Transverse colon (tissue), 4 donors: ENCODE measurements around the gene DTYMK. TPM values are rescaled to one million over a fixed set of nuclear protein-coding genes. Genes with fewer than 3 reads are reported as not detected.

Source experiments
- DNase-seq: peaks from one replicate; pipeline ENCODE4 v3.0.0-alpha.2; 2019
- H3K27ac ChIP-seq, 4 donors: fragments of 200-600 bp; sonication (generic); 2 replicates each; pipeline ENCODE4 v1.5.1; 2016 to 2018; ENCODE audit warnings: inconsistent platforms in 4 of 4
- H3K27me3 ChIP-seq: fragments of 200-600 bp; sonication (generic); 2 replicates; pipeline ENCODE4 v1.5.1; 2017; ENCODE audit warnings: inconsistent platforms
- H3K36me3 ChIP-seq, 4 donors: fragments of 200-600 bp; sonication (generic); 2 replicates each; pipeline ENCODE4 v1.5.1; 2017 to 2019; ENCODE audit warnings: inconsistent platforms in 4 of 4
- H3K4me1 ChIP-seq, 4 donors: fragments of 200-600 bp; sonication (generic); 2 replicates each; pipeline ENCODE4 v1.5.1; 2017 to 2020; ENCODE audit warnings: inconsistent platforms in 4 of 4
- H3K4me3 ChIP-seq, 4 donors: fragments of 200-600 bp; sonication (generic); 1 replicate in 1 of 4; 2 replicates in 3 of 4; pipeline versions ENCODE4 v1.5.1 to v1.6.1; 2017 to 2019; ENCODE audit warnings: inconsistent platforms in 4 of 4
- H3K9me3 ChIP-seq, 2 donors: fragments of 200-600 bp; sonication (generic); 2 replicates each; pipeline ENCODE4 v1.5.1; 2017 to 2019; ENCODE audit warnings: inconsistent platforms in 2 of 2
- CTCF ChIP-seq, 5 experiments: fragments of 200-600 bp in 3 of 5; fragments of 450-650 bp in 2 of 5; sonication (generic) in 3 of 5; IDR thresholded peaks; 1 replicate in 2 of 5; 2 replicates in 3 of 5; pipeline ENCODE4 v1.5.1; 2016 to 2017; ENCODE audit warnings: antibody characterized with exemption in 5 of 5, inconsistent platforms in 3 of 5, mild to moderate bottlenecking in 2 of 5, moderate library complexity in 1 of 5
- EP300 ChIP-seq: sonication (generic); formaldehyde crosslinking; IDR thresholded peaks from one replicate; pipeline ENCODE4 v1.6.1; 2017; ENCODE audit warnings: antibody characterized with exemption, low read depth
- POLR2A ChIP-seq: fragments of 450-650 bp; IDR thresholded peaks from one replicate; pipeline ENCODE4 v1.6.1; 2016; ENCODE audit warnings: antibody characterized with exemption, mild to moderate bottlenecking, moderate library complexity
- POLR2AphosphoS5 ChIP-seq, 3 donors: sonication (generic); formaldehyde crosslinking; IDR thresholded peaks; one replicate each; pipeline ENCODE4 v1.6.1; 2016; ENCODE audit warnings: antibody characterized with exemption in 3 of 3
- WGBS, 2 donors: methylation state at CpG; one replicate each; pipeline ENCODE4 v1.1.5; 2018; ENCODE audit warnings: low coverage in 1 of 2; 5-methylcytosine and 5-hydroxymethylcytosine counted together
- in situ Hi-C, 4 donors: fragments of 200-750 bp; cut with MboI; loops; one replicate each; pipeline versions ENCODE4 v1.15.0 to v1.15.1; 2017; ENCODE audit warnings: low sequenced_read_pairs in 3 of 4, low pct_ligation_motif_present in 1 of 4, low pct_unique_long_range_greater_than_20kb in 1 of 4
- intact Hi-C: fragments of 100-400 bp; cut with DNase I; formaldehyde crosslinking; loops from one replicate; pipeline ENCODE4 v1.15.1; 2023; ENCODE audit warnings: low total_unique reads
- total RNA-seq, 4 donors: library from RNA; depleted of rRNA; stranded (reverse); fragments of >200 nt; gene quantifications; one replicate each; pipeline ENCODE4 v1.1.0, GENCODE V29; 2016

The DTYMK gene
- total RNA-seq, 4 donors from 2014 or later = 3.4 to 27.9 (median 11.4) TPM

GRCh38 chr2:241652722-241653121 is 33.9 kb downstream of the DTYMK start:
- 99% methylated on average over 9 of the region's 9 CpGs; no CpG with 5 or more reads in 1 of the 2 donors for whole genome bisulfite sequencing, 2 donors
- peaks cover 0 to 26% (median 8%) of the 10 kb centered on the region in 4 donors for H3K36me3 ChIP-seq

GRCh38 chr2:241652142-241652541 is 34.5 kb downstream of the DTYMK start:
- in situ Hi-C loops = no loop called here
- no peak for TF ChIP-seq POLR2A

More at GRCh38 chr2:241652722-241653121, 33.9 kb downstream of the DTYMK start:
- H3K9me3 ChIP-seq = no peaks in the 10 kb centered on the region
- no peak for DNase-seq
- intact Hi-C loops (no loop called here), in situ Hi-C loops (no loop called here)
- no peak overlapping the region for H3K4me3 ChIP-seq
- H3K27ac ChIP-seq = no peak overlapping the region
- peaks cover 0 to 13% (median 5%) of the 10 kb centered on the region in 4 donors for H3K4me1 ChIP-seq
- no peaks in the 10 kb centered on the region for H3K27me3 ChIP-seq
- TF ChIP-seq CTCF (IDR thresholded peaks at IDR 0.05) = no peak
- no peak for TF ChIP-seq POLR2A
- TF ChIP-seq EP300 = no peak
- no peak for TF ChIP-seq POLR2AphosphoS5 (IDR thresholded peaks at IDR 0.05)

DNA sequence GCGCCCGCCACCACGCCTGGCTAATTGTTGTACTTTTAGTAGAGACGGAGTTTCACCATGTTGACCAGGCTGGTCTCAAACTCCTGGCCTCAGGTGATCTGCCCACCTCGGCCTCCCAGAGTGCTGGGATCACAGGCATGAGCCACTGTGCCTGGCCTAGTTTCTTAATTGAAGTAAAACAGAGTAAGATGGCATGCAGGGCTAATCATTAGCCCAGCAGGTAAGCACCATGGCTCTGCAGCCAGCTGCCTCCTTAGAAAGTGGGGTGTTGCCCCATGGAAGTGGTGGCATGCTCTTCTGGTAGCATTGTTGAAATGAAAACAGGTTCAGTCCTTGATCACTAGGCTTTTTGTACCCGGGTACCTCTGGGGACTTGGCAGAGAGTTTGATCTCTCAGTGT is 36.7 kb downstream of the DTYMK start:
- H3K4me3 ChIP-seq = no peak overlapping the region
- peaks cover 0 to 35% (median 14%) of the 10 kb centered on the region in 4 donors for H3K4me1 ChIP-seq
- TF ChIP-seq CTCF (IDR thresholded peaks at IDR 0.05) = no peak
- no peak for TF ChIP-seq POLR2AphosphoS5 (IDR thresholded peaks at IDR 0.05)
- TF ChIP-seq EP300 = no peak
- no peak for TF ChIP-seq POLR2A
- H3K27me3 ChIP-seq = no peaks in the 10 kb centered on the region
- WGBS, 2 donors = 80 to 96% methylated on average over 3 to 6 of the region's 6 CpGs
- intact Hi-C loops (no loop called here), in situ Hi-C loops (no loop called here)
- peaks cover 0 to 18% (median 6%) of the 10 kb centered on the region in 4 donors for H3K36me3 ChIP-seq
- H3K27ac ChIP-seq = no peak overlapping the region
- no peaks in the 10 kb centered on the region for H3K9me3 ChIP-seq
- no peak for DNase-seq

More at GRCh38 chr2:241652142-241652541, 34.5 kb downstream of the DTYMK start:
- WGBS, 2 donors = 80 to 100% methylated on average over 1 to 9 of the region's 9 CpGs
- intact Hi-C loops = no loop called here
- no peak overlapping the region for H3K27ac ChIP-seq
- no peaks in the 10 kb centered on the region for H3K27me3 ChIP-seq
- H3K36me3 ChIP-seq = peaks cover 0 to 26% (median 8%) of the 10 kb centered on the region in 4 donors
- no peak overlapping the region for H3K4me3 ChIP-seq
- peaks cover 0 to 14% (median 6%) of the 10 kb centered on the region in 4 donors for H3K4me1 ChIP-seq
- no peaks in the 10 kb centered on the region for H3K9me3 ChIP-seq
- DNase-seq = no peak

DNA sequence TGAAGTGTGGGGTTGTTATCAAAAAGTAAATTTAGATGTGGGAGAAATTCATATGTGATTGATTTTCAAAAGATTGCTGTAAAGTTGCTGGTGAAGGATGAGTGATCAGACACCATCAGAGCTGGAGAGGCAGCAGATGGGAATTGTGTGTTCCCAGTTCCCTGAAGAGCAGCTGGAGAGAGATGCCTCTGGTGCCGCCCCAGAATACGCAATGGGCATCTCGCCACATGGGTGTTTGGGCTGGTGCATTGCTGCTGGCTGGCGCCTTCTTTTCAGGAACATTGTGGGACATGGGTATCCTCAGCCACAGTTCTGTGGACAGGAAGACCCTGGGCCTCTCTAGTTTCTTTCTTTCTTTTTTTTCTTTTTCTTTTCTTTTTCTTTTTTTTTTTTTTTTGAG is 37.2 kb downstream of the DTYMK start:
- TF ChIP-seq EP300 (no peak), CTCF (IDR thresholded peaks at IDR 0.05) (no peak), POLR2AphosphoS5 (IDR thresholded peaks at IDR 0.05) (no peak), POLR2A (no peak)
- Histone ChIP-seq H3K27ac (no peak overlapping the region), H3K4me1 (peaks cover 0 to 36% (median 14%) of the 10 kb centered on the region in 4 donors), H3K9me3 (no peaks in the 10 kb centered on the region), H3K36me3 (peaks cover 0 to 12% (median 6%) of the 10 kb centered on the region in 4 donors), H3K4me3 (no peak overlapping the region), H3K27me3 (no peaks in the 10 kb centered on the region)
- intact Hi-C loops = no loop called here
- in situ Hi-C loops = no loop called here
- no peak for DNase-seq
- WGBS, 2 donors = 80 to 84% methylated on average over 3 to 4 of the region's 4 CpGs

DNA sequence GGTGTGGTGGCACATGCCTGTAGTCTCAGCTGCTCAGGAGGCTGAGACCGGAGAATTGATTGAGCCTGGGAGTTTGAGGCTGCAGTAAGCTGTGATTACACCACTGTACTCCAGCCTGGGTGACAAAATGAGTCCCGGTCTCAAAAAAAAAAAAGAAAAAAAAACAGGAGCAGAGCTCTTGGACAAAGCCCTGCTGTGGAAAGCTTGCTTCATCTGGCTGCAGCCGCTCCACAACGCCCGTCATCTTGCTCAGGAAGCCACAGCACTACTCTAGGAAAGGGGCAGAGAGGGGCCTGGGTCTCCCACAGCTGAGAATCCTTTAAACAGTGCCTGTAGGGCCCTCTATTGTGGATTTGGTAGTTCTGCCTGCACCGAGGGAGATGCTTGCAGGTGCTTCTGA is 38.2 kb downstream of the DTYMK start:
- no peak for TF ChIP-seq CTCF (IDR thresholded peaks at IDR 0.05)
- no peak for TF ChIP-seq POLR2AphosphoS5 (IDR thresholded peaks at IDR 0.05)
- TF ChIP-seq EP300 = no peak
- no peak for TF ChIP-seq POLR2A
- intact Hi-C loops = no loop called here
- no peak for DNase-seq
- Histone ChIP-seq H3K27ac (no peak overlapping the region), H3K4me3 (no peak overlapping the region), H3K9me3 (no peaks in the 10 kb centered on the region), H3K4me1 (peaks cover 0 to 36% (median 14%) of the 10 kb centered on the region in 4 donors), H3K36me3 (peaks cover 0 to 12% (median 6%) of the 10 kb centered on the region in 4 donors), H3K27me3 (no peaks in the 10 kb centered on the region)
- WGBS, 2 donors = 75 to 76% methylated on average over 6 of the region's 6 CpGs
- in situ Hi-C loops = no loop called here
